Endothelial cell of umbilical vein (primary cell): Measurements from ENCODE around the gene GRK1. TPM values are rescaled to one million over a fixed set of nuclear protein-coding genes. Genes with fewer than 3 reads are reported as not detected.

Source experiments
- BruUV-seq: library from RNA; stranded (reverse); fragments of 400-500 nt; replicated peaks from 2 replicates; lab custom pipeline; 2021; lab: Mats Ljungman, UMichigan
- CTCF ChIA-PET: fragments of 300-600, 350-600 bp; sonication (Branson Sonifier 250); formaldehyde crosslinking; loops from one replicate; lab custom pipeline; 2021; ENCODE audit warnings: antibody characterized with exemption, inconsistent platforms; lab: Charles Lee
- POLR2A ChIA-PET: fragments of 300-600, 350-600 bp; sonication (Branson Sonifier 250); formaldehyde crosslinking; loops from one replicate; lab custom pipeline; 2021; ENCODE audit warnings: antibody characterized with exemption, inconsistent platforms; lab: Charles Lee
- DNase-seq: peaks from one replicate; pipeline ENCODE4 v3.0.0-alpha.2; 2011; ENCODE audit warnings: low read depth, low spot score
- FAIRE-seq: peaks from 2 replicates; lab custom pipeline; 2011; peaks lifted over from hg19 to GRCh38; lab: Jason Lieb, UNC
- H2AFZ ChIP-seq: 2 replicates; pipeline ENCODE4 v1.6.0; 2012; ENCODE audit warnings: low read depth, low read length, control low read depth, inconsistent platforms
- H3K27ac ChIP-seq: 2 replicates; pipeline ENCODE4 v1.5.1; 2011; ENCODE audit warnings: low read depth, mild to moderate bottlenecking, control low read depth, low read length, moderate library complexity; ENCODE audit not compliant: insufficient read depth
- H3K27me3 ChIP-seq, 2 experiments: 2 replicates each; pipeline versions ENCODE4 v1.6.0 to v1.6.1; 2011; ENCODE audit warnings: low read length in 2 of 2, mixed read lengths in 1 of 2; ENCODE audit not compliant: control insufficient read depth in 2 of 2, insufficient read depth in 2 of 2
- H3K36me3 ChIP-seq, 2 experiments: 2 replicates in 1 of 2; 3 replicates in 1 of 2; pipeline ENCODE4 v1.5.1; 2011; ENCODE audit warnings: low read length in 2 of 2, mild to moderate bottlenecking in 1 of 2, moderate library complexity in 1 of 2; ENCODE audit not compliant: control insufficient read depth in 2 of 2, insufficient read depth in 2 of 2; ENCODE audit errors: extremely low read depth in 1 of 2
- H3K4me1 ChIP-seq: 3 replicates; pipeline ENCODE4 v1.5.1; 2011; ENCODE audit warnings: mild to moderate bottlenecking, low read length; ENCODE audit not compliant: control insufficient read depth, insufficient read depth; ENCODE audit errors: extremely low read depth
- H3K4me2 ChIP-seq: 2 replicates; pipeline ENCODE4 v1.6.1; 2011; ENCODE audit warnings: low read length, control low read depth, mixed read lengths; ENCODE audit not compliant: insufficient read depth
- H3K4me3 ChIP-seq, 3 experiments: fragments of 200-600 bp in 1 of 3; sonication (generic), shearing (Covaris generic) in 1 of 3; replicated peaks in 1 of 3; 2 replicates each; pipeline ENCODE4 v1.5.1; 2011 to 2016; ENCODE audit warnings: control low read depth in 3 of 3, low read length in 3 of 3, mild to moderate bottlenecking in 2 of 3, inconsistent platforms in 1 of 3, low read depth in 1 of 3, moderate library complexity in 1 of 3; ENCODE audit not compliant: insufficient read depth in 1 of 3
- H3K79me2 ChIP-seq: 2 replicates; pipeline ENCODE4 v1.6.0; 2012; ENCODE audit warnings: low read length, inconsistent platforms; ENCODE audit not compliant: control insufficient read depth, insufficient read depth
- H3K9ac ChIP-seq: replicated peaks from 2 replicates; pipeline ENCODE3; 2011; ENCODE audit warnings: low read length, control low read depth; ENCODE audit not compliant: insufficient read depth; ENCODE audit errors: extremely low read depth
- H3K9me1 ChIP-seq: replicated peaks from 3 replicates; pipeline ENCODE4 v1.6.0; 2011; ENCODE audit warnings: mild to moderate bottlenecking, low read length; ENCODE audit not compliant: control insufficient read depth, insufficient read depth; ENCODE audit errors: extremely low read depth
- H3K9me3 ChIP-seq: replicated peaks from 2 replicates; pipeline ENCODE4 v1.5.1; 2012; ENCODE audit warnings: low read length, inconsistent platforms; ENCODE audit not compliant: control insufficient read depth, insufficient read depth
- H4K20me1 ChIP-seq: replicated peaks from 2 replicates; pipeline ENCODE3; 2011; ENCODE audit warnings: mild to moderate bottlenecking, low read length; ENCODE audit not compliant: control insufficient read depth, insufficient read depth; ENCODE audit errors: extremely low read depth
- CTCF ChIP-seq, 2 donors: IDR thresholded peaks; 1 replicate in 1 of 2; 2 replicates in 1 of 2; pipeline ENCODE4 v1.5.1; 2011; ENCODE audit warnings: low read length in 2 of 2, mild to moderate bottlenecking in 2 of 2, moderate library complexity in 2 of 2, control low read depth in 1 of 2, inconsistent platforms in 1 of 2, low read depth in 1 of 2; ENCODE audit not compliant: insufficient read depth in 1 of 2; ENCODE audit errors: extremely low read depth in 1 of 2
- EZH2 ChIP-seq: IDR thresholded peaks from 2 replicates; pipeline ENCODE4 v1.6.1; 2012; ENCODE audit warnings: borderline replicate concordance, low read depth, mild to moderate bottlenecking, moderate library complexity, low read length, inconsistent platforms; ENCODE audit not compliant: severe bottlenecking
- FOS ChIP-seq: IDR thresholded peaks from 2 replicates; pipeline ENCODE4 v1.6.1; 2011; ENCODE audit warnings: mild to moderate bottlenecking, low read length, moderate library complexity, borderline replicate concordance; ENCODE audit not compliant: insufficient read depth
- GATA2 ChIP-seq: IDR thresholded peaks from 2 replicates; pipeline ENCODE4 v1.7.0; 2011; ENCODE audit warnings: low read depth, mild to moderate bottlenecking, moderate library complexity, mixed read lengths, low read length; ENCODE audit not compliant: insufficient read length, insufficient read depth
- JUN ChIP-seq: IDR thresholded peaks from 2 replicates; pipeline ENCODE4 v1.6.1; 2011; ENCODE audit warnings: borderline replicate concordance, low read depth; ENCODE audit not compliant: insufficient read length, insufficient read depth
- MAX ChIP-seq: IDR thresholded peaks from 2 replicates; pipeline ENCODE4 v1.6.1; 2011; ENCODE audit not compliant: insufficient read depth, insufficient read length
- MYC ChIP-seq: IDR thresholded peaks from one replicate; pipeline ENCODE4 v1.6.1; 2011; ENCODE audit warnings: mild to moderate bottlenecking, low read depth, low read length
- POLR2A ChIP-seq: IDR thresholded peaks from 2 replicates; pipeline ENCODE4 v1.6.1; 2012; ENCODE audit warnings: low read depth, mild to moderate bottlenecking, control low read depth, low read length
- POLR2AphosphoS5 ChIP-seq: IDR thresholded peaks from 2 replicates; pipeline ENCODE4 v1.6.1; 2012; ENCODE audit warnings: low read depth, mild to moderate bottlenecking, control low read depth, low read length, moderate library complexity; ENCODE audit not compliant: insufficient read depth
- dilution Hi-C: fragments of 300-500 bp; cut with MboI; formaldehyde crosslinking; loops from one replicate; pipeline ENCODE4 v1.15.0; 2019; ENCODE audit warnings: low sequenced_read_pairs; ENCODE audit not compliant: extremely low pct_ligation_motif_present
- intact Hi-C: fragments of 100-400 bp; cut with micrococcal nuclease; formaldehyde crosslinking; loops from one replicate; pipeline ENCODE4 v1.10.0; 2022
- polyA plus RNA-seq, 4 experiments: library from polyadenylated mRNA; depleted of rRNA in 3 of 4; stranded (reverse) in 3 of 4; unstranded in 1 of 4; fragments of >200 nt; gene quantifications; 2 replicates each; pipeline versions ENCODE4 v1.2.1 to v1.2.3, GENCODE V29; 2011 to 2012; ENCODE audit warnings: missing spikeins in 1 of 4
- total RNA-seq: library from RNA; stranded (reverse); gene quantifications from 2 replicates; pipeline ENCODE4 v1.2.3, GENCODE V29; 2021

The GRK1 gene
- total and polyA plus RNA-seq, 2 donors (not counting 3 experiments of a cell fraction or from before 2014, with no cell fraction given) = not detected

GRCh38 chr13:113637262-113638160 is 29.5 kb upstream of the GRK1 start:
- BruUV-seq = no TSS peak

GRCh38 chr13:113638173-113638746 is 28.8 kb upstream of the GRK1 start:
- no peak for DNase-seq
- TF ChIP-seq EZH2 = no peak
- TF ChIP-seq MYC = no peak
- TF ChIP-seq MAX = no peak
- no peak for TF ChIP-seq GATA2
- no peak for TF ChIP-seq JUN
- no peak for TF ChIP-seq FOS
- TF ChIP-seq CTCF (IDR thresholded peaks at IDR 0.05; ENCODE audit: extremely low read depth in 1 of 2, insufficient read depth in 1 of 2, low read depth in 1 of 2, low read length in 2 of 2) = no peak
- TF ChIP-seq POLR2A = no peak
- TF ChIP-seq POLR2AphosphoS5 = no peak
- FAIRE-seq = no peak
- H2AFZ ChIP-seq = no peak overlapping the region
- no peak overlapping the region for H3K4me3 ChIP-seq
- dilution Hi-C loops (no loop called here), intact Hi-C loops (no loop called here)
- no peaks in the 10 kb centered on the region for H3K9me3 ChIP-seq
- no peak overlapping the region for H3K4me2 ChIP-seq
- CTCF ChIA-PET = interaction anchor here (1.2 kb wide), 1 partner anchor 9 kb away, joined by 3 read pairs; no protein-coding TSS in a partner anchor
- no peaks in the 10 kb centered on the region for H3K79me2 ChIP-seq
- H3K4me1 ChIP-seq = no peaks in the 10 kb centered on the region
- no peaks in the 10 kb centered on the region for H3K27me3 ChIP-seq
- no TSS peak for BruUV-seq
- no peaks in the 10 kb centered on the region for H4K20me1 ChIP-seq
- POLR2A ChIA-PET = interaction anchor here (0.5 kb wide), 1 partner anchor 281 kb away, joined by 7 read pairs; no protein-coding TSS in a partner anchor
- H3K27ac ChIP-seq = no peak overlapping the region
- H3K36me3 ChIP-seq = peaks cover 13 to 50% of the 10 kb centered on the region in 2 experiments
- H3K9me1 ChIP-seq = no peaks in the 10 kb centered on the region
- H3K9ac ChIP-seq = no peak overlapping the region

More at GRCh38 chr13:113637262-113638160, 29.5 kb upstream of the GRK1 start:
- ChIA-PET CTCF (no interaction called here), POLR2A (no interaction called here)
- Histone ChIP-seq H3K36me3 (peaks cover 13 to 52% of the 10 kb centered on the region in 2 experiments), H2AFZ (no peak overlapping the region), H3K27ac (no peak overlapping the region), H3K9me1 (no peaks in the 10 kb centered on the region), H3K4me2 (no peak overlapping the region), H3K4me1 (no peaks in the 10 kb centered on the region), H3K79me2 (no peaks in the 10 kb centered on the region), H3K9ac (no peak overlapping the region), H4K20me1 (no peaks in the 10 kb centered on the region), H3K4me3 (no peak overlapping the region), H3K27me3 (no peaks in the 10 kb centered on the region), H3K9me3 (no peaks in the 10 kb centered on the region)
- intact Hi-C loops = no loop called here
- TF ChIP-seq POLR2AphosphoS5 (no peak), MYC (no peak), GATA2 (no peak), EZH2 (no peak)
- no peak for DNase-seq
- FAIRE-seq = no peak
- dilution Hi-C loops = no loop called here
